GM19452 (cell line): ENCODE measurements around the gene TTLL10.

Experiments used
- ATAC-seq: cut with Tn5 transposase; IDR thresholded peaks from one replicate; pipeline ENCODE4 v1.9.1; 2021; ENCODE audit not compliant: unreplicated experiment

The TTLL10 gene

GRCh38 chr1:1204998-1205768 lies 31.5 kb downstream of the TTLL10 start:
- no peak for ATAC-seq

DNA sequence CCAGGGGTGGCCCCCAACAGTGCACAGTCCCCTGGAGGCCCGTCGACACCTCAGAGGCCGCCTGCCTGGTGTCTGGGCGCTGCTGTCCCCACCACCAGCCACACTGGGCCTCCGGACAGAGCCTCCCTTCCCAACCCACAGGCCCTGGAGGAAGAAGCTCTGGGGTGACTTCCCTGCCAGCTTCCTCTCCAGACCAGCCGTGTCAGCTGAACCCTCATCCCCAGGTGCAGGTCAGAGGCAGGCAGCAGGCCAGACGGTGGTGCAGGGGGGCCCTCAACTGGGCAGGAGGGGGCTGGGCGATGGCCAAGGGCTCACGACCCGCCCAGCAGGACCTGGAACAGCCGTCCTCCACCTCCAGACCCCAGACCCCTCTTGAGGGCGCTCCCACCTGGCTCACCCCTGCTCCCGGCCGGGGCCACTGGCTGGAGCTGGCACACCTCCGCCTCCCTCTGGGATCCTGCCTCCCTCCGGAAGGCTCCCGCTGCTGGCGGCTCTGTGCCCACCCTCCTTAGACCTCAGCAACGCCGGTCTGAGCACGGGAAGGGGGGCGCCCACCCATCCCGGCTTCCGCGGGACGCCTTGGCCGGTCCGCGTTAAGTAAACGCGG lies 32.2 kb downstream of the TTLL10 start:
- no peak for ATAC-seq

DNA sequence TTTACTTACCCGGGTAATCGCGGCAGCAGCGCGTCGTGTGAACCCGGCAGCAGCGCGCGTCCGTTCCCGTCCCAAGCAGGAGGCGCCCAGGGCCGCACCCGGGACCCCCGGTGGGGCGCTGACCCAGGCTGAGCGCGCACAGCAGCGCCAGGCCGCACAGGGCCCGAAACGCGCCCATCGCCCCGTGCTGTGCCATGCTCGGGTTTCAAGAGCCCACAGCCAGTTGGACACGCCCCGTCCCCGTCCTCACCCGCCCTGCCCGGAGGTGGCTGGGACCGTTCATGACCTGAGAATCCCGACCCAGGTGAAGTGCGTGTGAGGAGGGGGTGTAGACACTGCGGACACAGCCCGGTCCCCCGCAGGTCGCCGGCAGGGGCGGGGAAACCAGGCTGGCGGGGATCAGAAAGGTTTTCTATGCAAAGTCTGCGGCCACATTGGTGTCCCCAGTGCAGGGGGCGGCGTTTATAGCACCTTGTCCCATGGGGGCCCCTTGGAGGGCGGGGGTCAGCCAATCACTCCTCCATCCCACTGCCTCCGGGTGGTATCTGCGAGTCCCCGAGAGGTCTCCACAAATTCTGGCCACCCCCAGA lies 32.8 kb downstream of the TTLL10 start, which contains the start of gene TNFRSF18:
Gene TNFRSF18 (minus strand): TSS at position 217 of the 590 bp plus-strand sequence. CDS start 21 bp downstream, at position 196.
- no peak for ATAC-seq

GRCh38 chr1:1206966-1207531 lies 33.4 kb downstream of the TTLL10 start:
- ATAC-seq: no peak

DNA sequence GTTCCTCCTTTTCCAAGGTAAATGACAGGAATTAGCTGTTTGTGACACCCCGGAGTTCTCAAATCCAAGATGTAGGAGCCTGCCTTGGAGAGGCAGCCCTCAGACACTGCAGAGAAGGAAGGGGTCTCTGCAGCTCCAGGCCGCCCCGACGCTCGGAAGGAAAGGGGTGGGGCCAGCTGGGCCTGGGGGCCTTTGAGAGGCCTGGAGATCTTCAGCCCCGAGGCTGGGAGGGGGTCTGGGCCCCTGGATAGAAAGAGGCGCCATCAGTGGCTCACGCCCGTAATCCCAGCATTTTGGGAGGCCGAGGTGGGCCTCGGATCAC lies 33.9 kb downstream of the TTLL10 start:
- no peak for ATAC-seq

DNA sequence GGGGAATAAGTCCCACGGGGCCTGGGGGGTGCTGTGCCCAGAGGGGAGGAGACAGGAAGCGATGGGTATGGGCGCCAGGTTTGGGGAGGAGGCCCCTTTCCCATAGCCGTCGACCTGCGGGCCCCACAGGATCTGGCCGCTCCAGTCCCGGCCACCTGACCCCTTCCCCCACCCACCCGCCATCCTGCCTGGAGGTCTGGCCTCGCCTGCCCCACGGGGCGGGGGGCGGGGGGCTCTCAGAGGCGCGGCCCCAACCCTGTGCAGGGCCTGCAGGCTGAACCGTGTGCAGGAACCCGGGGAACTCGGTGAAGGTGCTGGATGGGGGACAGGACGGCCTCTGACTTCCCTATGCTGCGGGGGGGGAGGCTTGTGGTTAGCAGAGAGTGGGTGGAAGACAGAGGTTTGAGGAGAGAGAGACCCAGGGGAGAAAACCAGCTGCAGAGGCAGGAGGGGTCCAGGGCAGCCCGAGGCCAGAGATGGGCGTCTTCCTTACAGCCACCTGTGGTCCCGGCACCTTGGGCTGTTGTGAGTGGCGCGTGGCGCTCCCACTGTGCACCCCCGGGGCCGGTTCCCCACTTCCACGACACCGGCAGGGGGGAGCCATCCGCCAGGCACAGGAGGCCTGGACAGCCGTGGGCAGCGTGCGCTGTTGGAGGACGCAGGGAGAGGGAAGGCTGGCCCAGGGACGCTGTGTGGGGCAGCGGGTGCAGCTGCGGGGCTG lies 35.2 kb downstream of the TTLL10 start:
- no peak for ATAC-seq

- no peak for ATAC-seq
These were observed 37.3 kb downstream of the TTLL10 start for GRCh38 chr1:1210726-1211540.

- ATAC-seq: no peak
These were observed 38.1 kb downstream of the TTLL10 start for GRCh38 chr1:1211541-1212441.

DNA sequence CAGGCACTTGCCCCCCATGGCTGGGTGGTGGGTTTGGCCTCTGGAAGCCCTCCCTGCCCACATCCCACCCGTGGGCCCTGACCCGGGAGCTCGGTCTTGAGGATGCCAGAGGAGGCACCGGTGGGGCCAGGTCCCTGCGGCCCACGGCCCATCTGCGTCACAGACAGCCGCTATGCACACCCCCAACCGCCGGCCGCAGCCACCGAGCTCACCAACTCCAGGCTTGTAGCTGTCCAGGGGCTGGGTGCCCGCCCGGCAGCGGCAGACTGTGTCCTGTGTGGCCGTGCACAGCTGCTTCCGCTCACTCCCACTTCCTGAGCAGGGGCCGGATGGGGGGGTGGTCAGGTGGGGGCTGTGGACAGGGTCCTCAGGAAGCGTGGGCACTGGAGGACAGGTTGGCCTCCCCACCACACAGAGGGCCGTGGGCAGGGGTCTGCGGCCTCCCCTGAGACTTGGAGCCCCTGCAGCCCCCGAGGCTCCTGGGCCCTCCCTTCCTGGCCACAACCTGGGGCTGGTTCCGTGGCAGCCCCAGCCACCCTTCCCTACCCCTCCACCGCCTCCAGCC lies 39.2 kb downstream of the TTLL10 start:
- ATAC-seq: no peak

GRCh38 chr1:1213345-1214265 lies 39.9 kb downstream of the TTLL10 start, which contains the start of gene TNFRSF4:
TNFRSF4 (minus strand) TSS chr1:1214153; CDS start chr1:1214127, 26 bp downstream.
- no peak for ATAC-seq

GRCh38 chr1:1215080-1215676 lies 41.5 kb downstream of the TTLL10 start:
- ATAC-seq: no peak

DNA sequence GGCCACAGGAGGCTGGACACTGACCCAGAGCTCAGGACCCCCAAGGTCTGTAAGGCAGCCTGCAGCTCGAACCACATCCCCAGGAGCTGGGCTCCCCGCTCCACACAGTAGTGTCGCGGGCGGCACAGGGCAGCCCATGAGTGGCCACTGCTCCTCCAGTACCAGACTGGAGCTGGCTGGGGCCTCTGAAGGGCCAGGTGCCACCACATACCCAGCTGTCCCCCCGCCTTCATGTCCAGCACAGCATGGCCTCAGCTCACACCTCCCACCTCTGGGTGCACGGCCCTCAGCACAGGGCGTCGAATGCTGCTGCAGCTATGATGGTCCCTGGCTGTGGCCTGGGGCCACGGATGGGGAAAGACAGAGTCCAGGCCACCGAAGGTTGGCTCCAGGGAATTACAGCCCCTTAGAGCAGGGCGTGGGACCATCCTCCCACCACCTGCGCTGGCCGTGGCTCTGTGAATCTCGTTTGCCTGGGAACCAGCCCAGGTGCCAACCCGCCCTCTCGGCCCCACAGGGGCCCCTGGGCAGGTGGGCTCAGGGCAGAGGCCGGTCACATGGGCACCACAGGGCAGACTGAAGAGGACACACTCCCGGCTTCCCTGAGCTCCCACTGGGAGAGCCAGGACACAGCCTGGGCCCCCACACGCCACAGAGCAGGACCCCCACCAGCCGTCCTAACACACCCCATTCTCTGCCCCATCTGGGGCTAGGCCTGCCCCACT lies 42.4 kb downstream of the TTLL10 start:
- ATAC-seq: no peak

- ATAC-seq: no peak
These were observed 43.3 kb downstream of the TTLL10 start for GRCh38 chr1:1216770-1217620.

DNA sequence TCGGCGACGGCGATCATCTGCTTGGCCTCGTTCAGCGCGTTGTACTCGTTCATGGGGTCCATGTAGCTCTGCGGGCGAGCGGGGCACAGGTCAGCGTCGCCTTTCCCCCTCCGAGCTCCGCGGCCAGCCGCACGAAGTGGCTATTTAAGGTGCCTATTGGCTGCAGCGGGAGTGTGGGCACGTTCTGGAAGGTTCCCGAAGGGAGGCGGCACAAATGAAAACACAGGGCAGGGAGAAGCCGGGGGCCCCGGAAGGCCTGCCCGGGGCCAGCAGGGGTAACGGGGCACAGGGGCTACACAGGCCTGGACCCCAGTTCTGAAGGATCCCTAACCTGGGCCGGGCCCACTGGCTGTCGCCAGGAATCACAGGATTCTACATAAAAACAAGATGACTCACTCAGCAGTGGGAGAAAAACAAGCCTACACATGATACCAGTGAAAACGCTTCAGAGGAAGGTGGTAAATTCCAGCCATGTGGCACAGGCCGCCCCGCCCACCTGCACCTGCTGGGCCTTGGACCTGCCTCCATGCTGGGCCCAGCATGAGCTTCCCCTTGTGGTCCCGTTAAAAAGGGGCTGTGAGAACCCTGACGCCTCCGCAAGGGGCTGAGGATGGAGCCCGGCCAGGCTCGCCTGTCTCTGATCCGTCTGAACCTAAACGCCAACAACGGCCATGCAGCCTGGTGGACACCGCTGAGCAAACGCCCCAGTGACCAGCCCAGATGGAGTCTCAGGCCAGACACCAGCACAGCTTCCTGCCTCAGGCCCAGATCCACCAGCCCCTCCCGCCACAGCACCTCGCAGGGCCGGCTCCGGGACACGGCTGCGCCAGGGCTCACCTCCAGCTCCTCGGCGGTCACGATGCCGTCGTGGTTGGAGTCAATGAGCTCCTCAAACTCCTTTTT lies 44.2 kb downstream of the TTLL10 start:
- ATAC-seq: no peak
